ENCODE measurements around the gene ARHGAP4.

ARHGAP4 gene

GRCh38 chrX:153928846-153929245 lies 2.8 kb upstream of the ARHGAP4 start:
- in situ Hi-C loops (cut with HindIII; ENCODE audit: low sequenced_read_pairs) = no loop called here

DNA sequence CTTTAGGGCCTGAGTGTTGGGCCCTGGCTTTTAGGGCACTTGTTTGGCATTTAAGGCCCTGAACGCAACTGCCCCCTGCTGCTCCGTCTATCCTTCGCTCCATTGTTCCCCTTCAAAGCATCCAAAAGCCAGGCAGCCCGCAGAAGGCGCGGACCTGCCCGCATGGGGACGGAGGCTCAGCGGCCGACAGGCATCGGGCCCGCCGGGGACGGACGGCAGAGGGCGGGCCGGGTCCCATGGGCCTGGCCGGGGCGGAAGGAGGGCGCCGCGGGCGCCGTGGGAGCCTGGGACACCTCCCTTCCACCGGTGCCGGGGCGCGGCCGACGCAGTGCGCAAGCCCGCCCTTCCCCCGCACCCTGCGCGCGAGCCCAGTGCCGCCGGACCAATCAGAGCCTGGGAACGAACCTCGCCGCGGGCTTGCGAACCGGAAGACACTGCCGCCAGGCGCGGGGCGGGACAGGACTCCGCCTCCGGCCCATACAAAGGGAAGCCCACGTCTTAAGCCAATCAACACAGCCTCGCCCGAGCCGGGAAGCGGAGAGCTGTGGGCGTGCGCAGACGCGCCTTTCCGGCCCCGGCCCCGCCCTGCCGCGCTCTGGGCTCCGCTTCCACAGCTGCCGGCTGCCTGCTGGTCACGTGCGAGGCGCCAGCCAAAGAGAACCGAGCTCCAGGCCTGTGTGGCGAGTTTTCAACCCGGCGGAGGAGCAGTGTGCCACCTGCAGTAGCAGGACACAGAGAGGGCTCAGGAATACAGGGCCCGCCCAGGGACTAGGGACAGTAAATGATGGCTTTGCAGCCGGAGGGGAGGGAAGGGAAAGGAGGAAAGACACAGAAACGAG lies 2.1 kb upstream of the ARHGAP4 start:
- in situ Hi-C loops (cut with HindIII; ENCODE audit: low sequenced_read_pairs) = no loop called here

GRCh38 chrX:153927672-153927921 lies 1.5 kb upstream of the ARHGAP4 start:
- in situ Hi-C loops (cut with HindIII; ENCODE audit: low sequenced_read_pairs) = no loop called here

DNA sequence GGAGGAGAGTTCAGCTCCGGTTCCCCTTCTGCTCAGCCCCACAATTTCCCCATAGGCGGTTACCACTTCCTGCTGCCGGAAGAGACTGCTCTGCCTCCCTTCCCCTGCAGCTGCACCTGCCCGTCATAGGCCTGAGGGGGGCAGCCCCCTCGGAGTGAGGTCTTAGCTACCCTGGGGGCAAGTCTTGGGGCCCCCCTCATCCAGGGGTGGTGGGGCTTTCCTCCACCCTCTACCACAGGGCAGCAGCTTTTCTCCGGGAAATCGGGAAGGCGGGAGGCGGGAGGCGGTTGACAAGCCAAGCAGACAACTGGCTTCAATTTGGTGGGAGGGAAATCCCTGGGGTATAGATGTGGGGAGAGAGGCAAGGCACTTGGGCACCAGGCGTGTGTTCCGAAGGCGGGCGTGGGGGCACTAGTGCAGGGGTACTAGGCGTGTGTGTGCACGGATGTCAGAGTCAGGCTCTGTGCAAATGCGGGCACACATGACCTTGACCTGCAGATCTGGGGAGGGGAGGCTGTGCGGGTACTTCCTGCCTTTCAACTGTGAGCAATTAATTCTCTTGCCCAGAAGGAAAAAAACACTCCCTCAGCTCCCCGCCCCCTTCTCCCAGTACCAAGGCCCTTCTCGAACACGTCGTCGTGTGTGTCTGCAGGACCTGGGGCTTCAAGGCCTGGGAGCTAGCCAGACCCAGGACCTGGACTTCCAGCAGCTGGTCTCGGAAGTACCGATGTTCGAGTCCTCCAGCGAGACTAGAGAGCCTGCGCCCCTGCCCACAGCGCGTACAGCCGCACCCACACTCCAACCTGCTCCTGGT lies 1.0 kb upstream of the ARHGAP4 start:
- in situ Hi-C loops (cut with HindIII; ENCODE audit: low sequenced_read_pairs) = no loop called here

- in situ Hi-C loops (cut with HindIII; ENCODE audit: low sequenced_read_pairs) = no loop called here
These were observed 441 bp upstream of the ARHGAP4 start for GRCh38 chrX:153926552-153926857.

- in situ Hi-C loops (cut with HindIII; ENCODE audit: low sequenced_read_pairs) = no loop called here
These were observed 701 bp downstream of the ARHGAP4 start for GRCh38 chrX:153925387-153925738.

DNA sequence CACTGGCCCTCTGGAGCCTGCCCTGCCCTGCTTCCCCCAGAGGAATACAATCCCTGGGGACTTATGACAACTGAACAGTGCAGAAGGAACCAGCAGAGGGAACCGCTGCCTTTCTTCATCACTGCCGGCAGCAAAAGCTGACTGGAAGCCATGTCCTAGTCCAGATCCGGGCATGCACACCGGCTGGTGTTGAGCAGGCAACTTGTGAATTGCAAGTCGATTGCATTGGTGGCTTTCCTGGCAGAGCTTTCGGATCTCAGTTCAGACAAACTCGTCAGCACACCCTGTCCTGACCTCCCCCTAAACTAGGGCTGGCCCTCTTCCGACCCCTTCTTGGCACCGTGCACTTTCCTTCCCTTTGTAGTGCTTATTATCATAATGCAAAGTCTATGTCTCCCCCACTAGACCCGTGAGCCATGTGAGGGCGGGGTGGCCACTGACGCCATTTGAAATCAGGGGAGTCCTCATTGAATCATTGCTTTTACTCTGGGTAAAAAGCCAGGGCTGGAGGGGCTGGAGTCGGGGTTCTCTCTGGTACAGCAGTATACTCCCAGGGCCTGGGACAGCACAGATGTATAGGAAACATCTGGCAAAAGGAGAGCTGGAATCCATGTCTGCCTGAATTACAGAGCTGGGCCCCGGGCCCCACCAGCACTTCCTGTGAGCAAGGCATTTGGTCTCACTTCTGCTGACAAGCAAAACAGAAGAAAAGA lies 1.8 kb downstream of the ARHGAP4 start:
- in situ Hi-C loops (cut with HindIII; ENCODE audit: low sequenced_read_pairs) = no loop called here

DNA sequence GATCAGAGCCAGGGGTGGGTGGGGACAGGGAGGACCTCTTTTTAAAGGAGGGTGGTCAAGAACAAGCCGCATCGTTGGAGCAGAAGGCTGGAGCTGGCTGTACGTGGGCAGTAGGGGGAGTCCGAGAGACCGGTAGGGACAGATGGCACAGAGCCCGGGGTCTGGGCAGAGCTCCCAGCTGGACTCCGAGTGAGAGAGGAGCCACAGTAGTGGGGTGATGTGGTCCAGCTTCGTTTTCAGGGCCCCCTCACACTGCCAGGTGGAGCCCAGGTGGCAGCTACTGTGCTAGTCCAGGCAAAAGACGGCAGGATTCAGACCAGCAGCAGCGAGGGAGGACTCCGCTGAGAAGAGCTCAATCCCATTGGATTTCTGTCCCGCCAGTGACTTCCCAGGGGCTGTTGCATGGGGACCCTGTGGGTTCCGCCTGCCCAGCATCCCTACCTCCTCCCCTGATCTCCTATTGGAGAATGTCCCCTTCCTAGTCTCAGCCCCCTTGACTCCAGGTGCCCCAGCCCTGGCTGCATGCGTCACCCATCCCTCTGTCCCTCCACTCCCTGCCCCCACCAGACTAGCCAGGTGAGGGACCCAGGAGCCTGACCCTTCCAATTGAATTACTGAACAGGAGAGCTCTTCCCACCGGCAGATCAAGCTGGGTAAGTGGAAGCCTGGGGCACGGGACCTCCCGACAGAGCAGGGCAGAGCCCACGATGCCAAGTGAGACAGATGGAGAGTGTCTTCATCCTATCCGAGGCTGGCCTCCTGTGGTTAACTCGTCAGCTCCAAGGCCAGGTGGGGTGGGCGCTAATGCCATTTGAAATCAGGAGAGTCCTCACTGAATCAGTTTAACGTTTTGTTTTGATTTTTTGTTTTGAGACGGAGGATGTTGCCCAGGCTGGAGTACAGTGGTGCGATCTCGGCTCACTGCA lies 2.9 kb downstream of the ARHGAP4 start:
- in situ Hi-C loops (cut with HindIII; ENCODE audit: low sequenced_read_pairs) = no loop called here

- in situ Hi-C loops (cut with HindIII; ENCODE audit: low sequenced_read_pairs) = no loop called here
These were observed 4.3 kb downstream of the ARHGAP4 start for GRCh38 chrX:153921511-153922446.

DNA sequence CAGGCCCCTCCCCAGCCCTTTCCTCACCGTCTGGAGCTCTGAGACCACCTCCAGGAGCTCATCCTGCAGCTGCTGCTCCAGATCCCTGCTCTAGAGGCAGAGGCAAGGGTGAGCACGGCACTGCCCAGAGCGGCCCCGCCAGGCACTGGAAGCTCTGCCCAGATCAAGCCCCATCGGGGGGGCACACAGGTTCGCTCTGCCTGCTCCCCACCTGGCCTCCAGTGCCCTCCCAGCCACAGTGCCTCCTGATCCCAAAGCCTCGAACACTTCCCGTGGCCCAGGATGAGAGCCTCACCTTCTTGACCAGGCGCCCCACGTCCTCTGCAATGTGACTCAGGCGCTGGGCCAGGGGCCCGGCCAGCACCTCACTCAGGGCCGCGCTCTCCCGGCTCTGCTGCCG lies 5.0 kb downstream of the ARHGAP4 start:
- in situ Hi-C loops (cut with HindIII; ENCODE audit: low sequenced_read_pairs) = no loop called here

DNA sequence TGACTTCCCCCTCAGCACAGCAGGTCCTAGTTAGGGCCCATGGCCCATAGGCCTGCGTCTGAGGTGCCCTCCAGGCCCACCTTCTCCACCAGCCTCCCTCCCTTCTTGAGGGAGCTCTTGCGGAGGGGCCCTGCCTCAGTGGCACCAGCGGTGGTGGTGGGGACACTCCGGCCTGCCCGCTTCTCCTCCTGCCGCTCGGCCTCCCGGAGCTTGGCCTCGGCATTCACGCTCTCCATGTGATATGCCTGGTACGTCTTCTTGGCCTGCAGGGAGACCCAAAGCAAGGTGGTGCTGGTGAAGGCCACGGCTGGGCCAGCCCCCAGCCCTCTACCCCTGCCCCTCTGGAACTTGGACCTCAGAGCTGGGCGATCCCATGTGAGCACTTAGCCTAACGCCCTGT lies 5.5 kb downstream of the ARHGAP4 start:
- in situ Hi-C loops (cut with HindIII; ENCODE audit: low sequenced_read_pairs) = no loop called here

DNA sequence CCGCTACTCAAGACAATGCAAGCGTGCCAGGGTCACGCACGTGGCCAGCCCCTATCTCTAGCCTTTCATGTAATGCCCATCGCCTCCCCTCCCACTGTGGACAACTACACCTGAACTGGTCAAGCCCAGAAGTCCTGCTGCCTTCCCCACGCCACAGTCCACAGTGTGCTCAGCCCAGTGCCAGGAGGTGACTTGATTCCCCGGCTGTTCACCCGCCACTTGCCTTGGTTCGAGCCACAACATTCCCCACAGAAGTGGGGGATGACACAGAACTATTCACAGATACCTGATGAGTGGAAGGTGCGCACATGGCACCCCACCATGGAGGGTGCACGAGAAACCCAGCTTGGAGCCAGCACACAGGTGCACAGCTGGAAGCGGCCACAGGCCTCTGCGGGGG lies 6.8 kb downstream of the ARHGAP4 start:
- in situ Hi-C loops (cut with HindIII; ENCODE audit: low sequenced_read_pairs) = no loop called here

GRCh38 chrX:153917869-153918268 lies 8.2 kb downstream of the ARHGAP4 start:
- in situ Hi-C loops (cut with HindIII; ENCODE audit: low sequenced_read_pairs) = no loop called here

DNA sequence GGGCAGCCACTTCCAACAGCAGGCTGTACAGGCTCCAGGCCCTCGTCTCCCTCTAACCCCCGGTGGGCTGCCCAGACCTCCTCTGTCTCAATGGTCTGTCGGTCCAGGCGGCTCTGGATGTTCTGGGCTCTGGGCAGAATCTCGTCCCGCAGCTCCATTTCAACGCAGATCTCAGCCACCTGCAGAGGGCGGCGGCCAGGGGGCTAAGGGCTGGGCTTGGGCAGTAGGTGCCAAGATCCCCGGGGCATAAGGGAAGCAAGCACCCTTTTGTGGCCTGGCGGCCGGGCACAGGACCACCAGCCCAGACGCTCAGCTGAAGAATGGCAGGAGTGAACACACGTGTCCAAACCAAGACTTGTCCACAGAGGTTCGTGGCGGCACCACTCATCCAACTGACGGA lies 12.4 kb downstream of the ARHGAP4 start:
- in situ Hi-C loops (cut with HindIII; ENCODE audit: low sequenced_read_pairs) = no loop called here

GRCh38 chrX:153913211-153913610 lies 12.9 kb downstream of the ARHGAP4 start:
- in situ Hi-C loops (cut with HindIII; ENCODE audit: low sequenced_read_pairs) = no loop called here

GRCh38 chrX:153911798-153912197 lies 14.3 kb downstream of the ARHGAP4 start:
- in situ Hi-C loops (cut with HindIII; ENCODE audit: low sequenced_read_pairs) = no loop called here

DNA sequence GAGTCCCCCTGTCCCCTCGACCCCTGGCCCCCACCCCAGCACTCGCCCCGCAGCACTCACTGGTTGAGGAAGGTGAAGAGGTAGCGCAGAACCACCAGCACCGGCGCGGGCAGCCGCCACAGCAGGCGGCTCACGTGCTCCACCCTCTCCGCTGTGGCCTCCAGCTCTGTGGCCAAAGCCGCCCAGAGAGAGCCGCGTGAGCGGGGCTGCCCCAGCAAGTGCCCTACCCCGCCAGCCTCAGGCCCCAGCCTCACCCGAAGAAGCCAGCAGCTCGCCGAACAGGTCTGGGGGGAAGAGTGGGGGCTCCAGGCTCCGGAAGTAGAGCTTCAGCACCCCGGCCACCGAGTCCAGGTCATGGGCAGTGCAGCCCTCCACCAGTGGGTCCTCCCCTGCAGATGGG lies 15.6 kb downstream of the ARHGAP4 start:
- in situ Hi-C loops (cut with HindIII; ENCODE audit: low sequenced_read_pairs) = no loop called here

DNA sequence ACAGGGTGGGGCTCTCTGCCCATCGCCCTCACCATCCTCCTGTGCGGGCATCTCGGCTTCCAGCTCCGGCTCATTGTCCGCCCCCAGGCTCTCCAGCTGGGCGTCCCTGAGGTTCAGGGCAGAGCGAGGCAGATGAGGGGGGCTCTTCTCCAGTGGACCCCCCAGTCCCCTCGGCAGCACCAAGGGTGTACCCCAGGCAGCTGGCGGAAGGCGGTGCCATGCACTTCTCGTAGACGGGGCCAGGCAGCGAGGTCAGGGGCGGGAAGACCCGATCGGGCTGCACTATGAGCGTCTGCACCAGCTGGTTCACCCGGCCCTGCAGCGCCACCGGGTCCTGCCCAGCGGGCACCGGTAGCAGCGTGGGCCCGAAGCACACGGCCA lies 16.1 kb downstream of the ARHGAP4 start:
- in situ Hi-C loops (cut with HindIII; ENCODE audit: low sequenced_read_pairs) = no loop called here

DNA sequence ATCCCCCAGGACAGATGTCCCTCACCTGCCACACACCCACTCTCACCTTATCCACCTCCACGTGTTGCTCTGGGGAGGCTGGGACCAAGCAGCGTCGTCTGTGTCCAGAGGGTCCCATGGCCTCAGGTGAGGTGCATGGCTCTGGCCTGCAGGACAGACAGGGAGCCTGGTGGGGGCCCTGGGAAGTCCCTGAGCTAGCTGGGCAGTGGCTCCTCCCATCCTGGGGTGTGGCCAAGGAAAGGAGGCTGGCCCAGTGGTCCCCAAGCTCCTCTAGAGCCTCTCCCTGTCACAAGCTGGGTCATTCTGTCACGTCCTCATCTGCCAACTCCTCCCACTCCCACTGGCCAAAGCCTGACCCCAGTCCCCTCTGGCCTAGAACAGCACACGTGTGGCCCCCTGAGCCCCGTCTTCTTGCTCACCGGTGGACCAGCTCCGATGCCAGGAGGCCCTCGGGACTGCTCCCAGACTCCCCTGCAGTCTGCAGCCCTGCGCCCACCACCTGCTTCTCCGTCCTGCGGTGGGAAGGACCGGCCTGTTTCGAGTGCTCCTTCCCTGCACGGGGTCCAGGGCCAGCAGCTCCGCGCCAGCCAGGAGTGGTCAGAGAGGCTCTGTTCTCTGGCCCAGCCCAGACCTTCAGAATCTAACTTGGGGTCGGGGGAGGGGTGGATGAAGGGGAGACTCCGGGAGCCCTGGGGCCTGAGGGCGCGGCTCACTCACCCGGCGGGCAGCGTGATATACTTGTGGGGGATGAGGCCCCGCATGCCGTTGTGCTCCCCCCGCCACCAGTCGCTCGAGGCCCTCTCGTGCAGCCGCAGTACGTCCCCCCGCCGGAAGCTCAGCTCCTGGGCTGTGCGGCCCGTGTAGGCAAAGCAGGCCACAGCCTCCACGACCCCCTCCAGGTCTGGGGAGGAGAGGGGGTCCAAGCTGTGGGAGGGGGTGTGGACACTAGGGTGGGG lies 16.8 kb downstream of the ARHGAP4 start:
- in situ Hi-C loops (cut with HindIII; ENCODE audit: low sequenced_read_pairs) = no loop called here
